Measurements from ENCODE around the gene ADAMTS6.

The ADAMTS6 gene, protein sequence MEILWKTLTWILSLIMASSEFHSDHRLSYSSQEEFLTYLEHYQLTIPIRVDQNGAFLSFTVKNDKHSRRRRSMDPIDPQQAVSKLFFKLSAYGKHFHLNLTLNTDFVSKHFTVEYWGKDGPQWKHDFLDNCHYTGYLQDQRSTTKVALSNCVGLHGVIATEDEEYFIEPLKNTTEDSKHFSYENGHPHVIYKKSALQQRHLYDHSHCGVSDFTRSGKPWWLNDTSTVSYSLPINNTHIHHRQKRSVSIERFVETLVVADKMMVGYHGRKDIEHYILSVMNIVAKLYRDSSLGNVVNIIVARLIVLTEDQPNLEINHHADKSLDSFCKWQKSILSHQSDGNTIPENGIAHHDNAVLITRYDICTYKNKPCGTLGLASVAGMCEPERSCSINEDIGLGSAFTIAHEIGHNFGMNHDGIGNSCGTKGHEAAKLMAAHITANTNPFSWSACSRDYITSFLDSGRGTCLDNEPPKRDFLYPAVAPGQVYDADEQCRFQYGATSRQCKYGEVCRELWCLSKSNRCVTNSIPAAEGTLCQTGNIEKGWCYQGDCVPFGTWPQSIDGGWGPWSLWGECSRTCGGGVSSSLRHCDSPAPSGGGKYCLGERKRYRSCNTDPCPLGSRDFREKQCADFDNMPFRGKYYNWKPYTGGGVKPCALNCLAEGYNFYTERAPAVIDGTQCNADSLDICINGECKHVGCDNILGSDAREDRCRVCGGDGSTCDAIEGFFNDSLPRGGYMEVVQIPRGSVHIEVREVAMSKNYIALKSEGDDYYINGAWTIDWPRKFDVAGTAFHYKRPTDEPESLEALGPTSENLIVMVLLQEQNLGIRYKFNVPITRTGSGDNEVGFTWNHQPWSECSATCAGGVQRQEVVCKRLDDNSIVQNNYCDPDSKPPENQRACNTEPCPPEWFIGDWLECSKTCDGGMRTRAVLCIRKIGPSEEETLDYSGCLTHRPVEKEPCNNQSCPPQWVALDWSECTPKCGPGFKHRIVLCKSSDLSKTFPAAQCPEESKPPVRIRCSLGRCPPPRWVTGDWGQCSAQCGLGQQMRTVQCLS (N-terminal part only)

DNA sequence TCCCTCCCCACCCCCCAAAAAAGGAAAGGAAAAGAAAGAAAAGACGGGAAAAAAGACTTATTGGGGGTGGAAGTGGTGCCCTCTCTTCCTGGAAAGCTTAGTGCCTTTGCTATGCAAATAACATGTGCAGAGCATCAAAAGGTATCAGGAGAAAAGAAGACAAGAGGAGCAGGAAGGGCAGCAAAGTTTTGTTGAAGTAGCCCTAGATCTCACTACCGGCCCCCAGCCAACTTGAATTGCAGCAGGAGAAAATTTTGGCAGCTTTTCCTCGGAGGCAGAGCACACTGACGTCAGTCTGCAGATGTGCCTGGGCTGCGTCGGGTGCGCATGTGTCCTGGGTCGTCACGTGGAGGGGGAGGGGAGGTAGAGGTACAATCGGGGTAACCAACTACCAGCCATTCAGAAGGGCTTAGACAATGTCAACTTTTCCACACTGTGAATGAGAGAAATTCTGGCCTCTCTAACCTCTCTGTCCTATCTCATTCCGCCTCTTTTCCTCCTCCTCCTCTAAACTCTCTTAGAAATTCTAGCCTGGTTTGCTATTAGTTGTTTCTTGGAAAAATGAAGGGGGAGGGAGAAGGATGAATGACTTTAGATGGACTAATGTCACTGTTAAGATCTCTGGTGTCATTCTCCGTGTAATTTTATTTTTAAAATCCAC is at the start of gene ADAMTS6:
Gene ADAMTS6 (minus strand): TSS at position 286 of the 661 bp plus-strand sequence. CDS start 8,247 bp downstream, outside the sequence.
- H3K27ac ChIP-seq = peak within 1 kb of the TSS; percentile 74
- TF ChIP-seq, protein P1, sequence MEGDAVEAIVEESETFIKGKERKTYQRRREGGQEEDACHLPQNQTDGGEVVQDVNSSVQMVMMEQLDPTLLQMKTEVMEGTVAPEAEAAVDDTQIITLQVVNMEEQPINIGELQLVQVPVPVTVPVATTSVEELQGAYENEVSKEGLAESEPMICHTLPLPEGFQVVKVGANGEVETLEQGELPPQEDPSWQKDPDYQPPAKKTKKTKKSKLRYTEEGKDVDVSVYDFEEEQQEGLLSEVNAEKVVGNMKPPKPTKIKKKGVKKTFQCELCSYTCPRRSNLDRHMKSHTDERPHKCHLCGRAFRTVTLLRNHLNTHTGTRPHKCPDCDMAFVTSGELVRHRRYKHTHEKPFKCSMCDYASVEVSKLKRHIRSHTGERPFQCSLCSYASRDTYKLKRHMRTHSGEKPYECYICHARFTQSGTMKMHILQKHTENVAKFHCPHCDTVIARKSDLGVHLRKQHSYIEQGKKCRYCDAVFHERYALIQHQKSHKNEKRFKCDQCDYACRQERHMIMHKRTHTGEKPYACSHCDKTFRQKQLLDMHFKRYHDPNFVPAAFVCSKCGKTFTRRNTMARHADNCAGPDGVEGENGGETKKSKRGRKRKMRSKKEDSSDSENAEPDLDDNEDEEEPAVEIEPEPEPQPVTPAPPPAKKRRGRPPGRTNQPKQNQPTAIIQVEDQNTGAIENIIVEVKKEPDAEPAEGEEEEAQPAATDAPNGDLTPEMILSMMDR (IDR thresholded peaks at IDR 0.05) = no peak
- no peak for TF ChIP-seq ZFX (IDR thresholded peaks at IDR 0.05; ENCODE audit: borderline replicate concordance)

DNA sequence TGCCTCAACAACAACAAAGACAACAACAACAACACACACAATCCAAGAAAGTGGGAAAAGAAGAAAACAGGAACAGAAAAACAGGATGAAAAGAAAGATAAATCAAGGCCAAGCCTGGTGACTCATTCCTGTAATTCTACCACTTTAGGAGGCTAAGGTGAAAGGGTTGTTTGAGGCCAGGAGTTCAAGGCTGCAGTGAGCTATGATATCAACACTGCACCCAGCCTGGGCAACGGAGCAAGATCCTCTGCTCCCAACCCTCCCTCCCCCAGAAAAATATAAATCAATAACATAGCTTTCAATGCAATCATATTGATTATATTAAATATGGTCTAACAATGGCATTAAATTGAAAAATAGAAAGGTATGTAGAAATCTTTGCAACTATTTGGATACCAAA is 49.2 kb upstream of the ADAMTS6 start:
- TF ChIP-seq, protein P1 (IDR thresholded peaks at IDR 0.05) = no peak
- no peak for TF ChIP-seq ZFX (IDR thresholded peaks at IDR 0.05; ENCODE audit: borderline replicate concordance)
- no peak overlapping the region for H3K27ac ChIP-seq

DNA sequence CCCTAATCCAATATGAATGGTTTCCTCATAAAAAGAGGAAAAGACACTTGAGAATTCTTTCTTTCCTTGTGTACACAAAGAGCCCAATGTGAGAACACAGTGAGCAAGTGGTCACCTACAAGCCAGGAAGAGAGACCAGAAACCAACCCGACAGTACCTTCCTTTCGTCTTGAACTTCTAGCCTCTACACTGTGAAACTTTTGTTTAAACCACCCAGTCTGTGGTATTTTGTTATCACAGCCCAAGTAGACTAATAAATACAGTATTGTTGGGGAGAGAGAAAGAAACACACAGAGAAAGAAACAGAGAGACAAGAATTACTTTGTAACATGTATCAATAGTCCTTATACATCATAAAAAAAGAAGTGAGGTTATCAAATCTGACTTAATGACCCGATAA is 44.0 kb upstream of the ADAMTS6 start:
- no peak for TF ChIP-seq ZFX (IDR thresholded peaks at IDR 0.05; ENCODE audit: borderline replicate concordance)
- TF ChIP-seq, protein P1 (IDR thresholded peaks at IDR 0.05) = no peak

DNA sequence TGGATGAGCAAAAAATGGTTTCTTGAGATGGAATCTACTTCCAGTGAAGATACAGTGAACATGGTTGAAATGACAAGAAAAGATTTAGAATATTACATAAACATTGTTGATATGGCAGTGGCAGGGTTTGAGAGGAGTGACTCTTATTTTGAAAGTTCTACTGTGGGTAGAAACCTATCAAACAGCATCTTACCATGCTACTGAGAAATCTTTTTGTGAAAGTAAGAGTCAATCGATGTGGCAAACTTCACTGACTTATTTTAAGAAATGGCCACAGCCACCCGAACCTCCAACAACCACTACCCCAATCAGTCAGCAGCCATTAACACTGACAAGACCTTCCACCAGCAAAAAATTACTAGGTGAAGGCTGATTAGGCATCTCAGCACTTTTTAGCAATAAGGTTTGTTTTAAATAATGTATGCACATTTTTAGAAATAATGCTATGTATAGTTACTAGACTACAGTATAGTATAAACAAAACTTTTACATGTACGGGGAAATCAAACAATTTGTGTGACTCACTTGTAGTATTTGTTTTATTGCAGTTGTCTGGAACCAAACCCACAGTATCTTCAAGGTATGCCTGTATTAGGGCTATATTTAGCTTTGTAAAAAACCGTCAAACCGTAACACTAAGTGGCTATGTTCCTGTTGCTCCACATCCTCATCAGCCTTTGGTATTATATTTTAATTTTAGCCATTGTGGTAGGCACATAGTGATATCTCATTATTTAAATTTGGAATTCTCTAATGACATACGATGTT is 30.6 kb upstream of the ADAMTS6 start:
- TF ChIP-seq ZFX (IDR thresholded peaks at IDR 0.05; ENCODE audit: borderline replicate concordance) = no peak
- TF ChIP-seq, protein P1 (IDR thresholded peaks at IDR 0.05) = no peak
- H3K27ac ChIP-seq = no peak overlapping the region

More for the DNA sequence above, 44.0 kb upstream of the ADAMTS6 start:
- no peak overlapping the region for H3K27ac ChIP-seq

DNA sequence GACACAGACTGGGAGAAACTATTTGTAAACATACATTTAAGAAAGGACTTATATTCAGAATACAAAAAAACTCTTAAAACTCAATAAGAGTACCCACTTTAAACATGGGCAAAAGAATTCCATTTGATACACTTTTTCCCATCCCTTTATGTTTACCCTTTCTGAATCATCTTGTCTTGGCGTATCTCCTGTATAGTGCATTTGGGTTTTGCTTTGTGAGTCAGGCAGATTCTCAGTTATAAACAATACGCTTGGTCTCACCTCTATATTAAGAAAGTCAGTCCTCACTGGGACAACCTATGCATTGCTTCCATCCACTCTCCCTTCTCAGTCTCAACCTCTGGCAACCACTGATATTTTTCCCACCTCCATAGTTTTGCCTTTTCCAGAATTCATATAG is 27.3 kb upstream of the ADAMTS6 start:
- no peak overlapping the region for H3K27ac ChIP-seq
- TF ChIP-seq, protein P1 (IDR thresholded peaks at IDR 0.05) = no peak
- TF ChIP-seq ZFX (IDR thresholded peaks at IDR 0.05; ENCODE audit: borderline replicate concordance) = no peak

DNA sequence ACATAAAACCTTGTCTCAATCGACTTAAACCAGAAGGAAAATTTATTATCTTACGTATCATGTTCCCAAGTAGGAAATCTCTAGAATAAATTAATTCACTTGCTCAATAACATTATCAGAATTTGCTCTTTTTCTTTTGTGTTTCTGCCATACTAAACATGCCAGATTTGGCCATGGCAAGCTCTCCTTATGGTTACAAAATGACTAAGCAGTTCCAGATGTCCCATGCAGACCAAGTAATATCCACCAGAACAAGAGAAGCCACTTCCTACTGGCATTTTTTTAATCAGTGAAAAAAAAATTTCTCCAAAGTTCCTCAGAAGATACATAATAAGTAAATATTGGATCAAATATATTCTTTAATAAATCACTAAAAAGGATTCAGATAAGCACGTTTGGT is 25.2 kb upstream of the ADAMTS6 start:
- TF ChIP-seq ZFX (IDR thresholded peaks at IDR 0.05; ENCODE audit: borderline replicate concordance) = no peak
- no peak overlapping the region for H3K27ac ChIP-seq

Data from 22Rv1 (cell line).